Liver (tissue), 9 donors: ENCODE measurements around the gene MAN2A2. TPM values are rescaled to one million over a fixed set of nuclear protein-coding genes. Genes with fewer than 3 reads are reported as not detected.

ENCODE experiments used
- DNase-seq: peaks from one replicate; pipeline ENCODE4 v3.0.0-alpha.2; 2017; ENCODE audit warnings: low spot score
- H3K27ac ChIP-seq, 2 donors: one replicate each; pipeline ENCODE4 v1.7.0; 2013; ENCODE audit warnings: inconsistent platforms in 2 of 2, low read length in 2 of 2, control low read depth in 1 of 2, low read depth in 1 of 2, mild to moderate bottlenecking in 1 of 2
- H3K27me3 ChIP-seq, 4 donors: one replicate each; pipeline versions ENCODE4 v1.6.1 to v1.7.0; 2013; ENCODE audit warnings: low read length in 3 of 4, inconsistent platforms in 1 of 4, mild to moderate bottlenecking in 1 of 4, moderate library complexity in 1 of 4; ENCODE audit not compliant: control insufficient read depth in 4 of 4, insufficient read depth in 4 of 4
- H3K36me3 ChIP-seq, 4 donors: one replicate each; pipeline versions ENCODE4 v1.6.1 to v1.7.0; 2013; ENCODE audit warnings: low read length in 3 of 4, mild to moderate bottlenecking in 3 of 4, low read depth in 1 of 4, moderate library complexity in 1 of 4; ENCODE audit not compliant: control insufficient read depth in 4 of 4, insufficient read depth in 3 of 4
- H3K4me1 ChIP-seq, 4 donors: one replicate each; pipeline versions ENCODE4 v1.6.1 to v1.7.0; 2013; ENCODE audit warnings: low read length in 3 of 4, mild to moderate bottlenecking in 3 of 4, moderate library complexity in 1 of 4; ENCODE audit not compliant: control insufficient read depth in 4 of 4, insufficient read depth in 4 of 4
- H3K4me3 ChIP-seq, 3 donors: one replicate each; pipeline versions ENCODE4 v1.6.1 to v1.7.0; 2013; ENCODE audit warnings: low read length in 3 of 3, control low read depth in 1 of 3, low read depth in 1 of 3, mild to moderate bottlenecking in 1 of 3
- H3K9ac ChIP-seq, 2 donors: one replicate each; pipeline ENCODE4 v1.7.0; 2013; ENCODE audit warnings: low read length in 2 of 2, mild to moderate bottlenecking in 2 of 2, moderate library complexity in 2 of 2, control low read depth in 1 of 2, low read depth in 1 of 2
- H3K9me3 ChIP-seq, 4 donors: one replicate each; pipeline versions ENCODE4 v1.6.1 to v1.7.0; 2013; ENCODE audit warnings: low read length in 3 of 4; ENCODE audit not compliant: control insufficient read depth in 4 of 4
- ATF3 ChIP-seq: IDR thresholded peaks from 2 replicates; pipeline ENCODE4 v1.6.1; 2016; ENCODE audit warnings: antibody characterized with exemption
- CTCF ChIP-seq: fragments of 150-350 bp; IDR thresholded peaks from 2 replicates; pipeline ENCODE4 v1.5.1; 2017; ENCODE audit warnings: improper control_type of control experiment, low read depth, low read length; ENCODE audit not compliant: missing input control
- EGR1 ChIP-seq, 2 donors: IDR thresholded peaks; 2 replicates each; pipeline ENCODE4 v1.6.1; 2016 to 2018; ENCODE audit warnings: antibody characterized with exemption in 2 of 2, low read depth in 2 of 2
- GABPA ChIP-seq, 2 donors: IDR thresholded peaks in 1 of 2; conservative IDR thresholded peaks in 1 of 2; 2 replicates each; pipeline ENCODE4 v1.6.1; 2016; ENCODE audit warnings: antibody characterized with exemption in 2 of 2, mild to moderate bottlenecking in 1 of 2, moderate library complexity in 1 of 2
- NR2F2 ChIP-seq: IDR thresholded peaks from 2 replicates; pipeline ENCODE4 v1.6.1; 2016; ENCODE audit warnings: antibody characterized with exemption
- RXRA ChIP-seq, 2 donors: IDR thresholded peaks; 2 replicates each; pipeline ENCODE4 v1.6.1; 2017 to 2018; ENCODE audit warnings: antibody characterized with exemption in 2 of 2, mild to moderate bottlenecking in 1 of 2
- SP1 ChIP-seq: IDR thresholded peaks from 2 replicates; pipeline ENCODE4 v1.6.1; 2018; ENCODE audit warnings: antibody characterized with exemption, mild to moderate bottlenecking
- WGBS: extraction: QIAGEN DNeasy Blood & Tissue Kit; methylation state at CpG from one replicate; pipeline ENCODE4 v1.1.7; 2013; 5-methylcytosine and 5-hydroxymethylcytosine counted together
- polyA plus RNA-seq, 2 donors: library from polyadenylated mRNA; stranded (reverse) in 1 of 2; unstranded in 1 of 2; fragments of 200-250 nt in 1 of 2; fragments of >200 nt in 1 of 2; fragmentation: Nextera tagmentation in 1 of 2; extraction: Ambion mirVana in 1 of 2; gene quantifications; one replicate each; pipeline versions ENCODE4 v1.2.1 to v1.2.3, GENCODE V29; 2013 to 2015
- total RNA-seq, 2 donors: library from RNA; depleted of rRNA; stranded (reverse); fragments of >200 nt; gene quantifications; one replicate each; pipeline ENCODE4 v1.2.3, GENCODE V29; 2014
- TF ChIP-seq, protein P1 (sequence below): IDR thresholded peaks from 2 replicates; pipeline ENCODE4 v1.6.1; 2016; ENCODE audit warnings: antibody characterized with exemption, mild to moderate bottlenecking
- TF ChIP-seq, protein P2 (sequence below): IDR thresholded peaks from 2 replicates; pipeline ENCODE4 v1.6.1; 2016; ENCODE audit warnings: antibody characterized with exemption
- TF ChIP-seq, protein P3 (sequence below): IDR thresholded peaks from 2 replicates; pipeline ENCODE4 v1.6.1; 2016; ENCODE audit warnings: antibody characterized with exemption
- donor health status: healthy.
- donor health status: healthy.
- donor health status: healthy.
- donor health status: healthy.
- donor health status: healthy.

MAN2A2 gene
- total and polyA plus RNA-seq, 4 donors: 17.3 to 111 (median 50.9) TPM

GRCh38 chr15:90954712-90955623, 51.9 kb downstream of the MAN2A2 start, which contains the start of gene RCCD1:
Gene RCCD1, plus strand, starts transcription at chr15:90954884. Its CDS starts 1,851 bp downstream, at chr15:90956735.
- peak within 1 kb of the TSS; percentile 94 to 96 for H3K9ac ChIP-seq
- DNase-seq: peak; percentile 93
- no peaks in the 10 kb centered on the region for H3K9me3 ChIP-seq
- 2% methylated on average over 69 of the region's 69 CpGs for WGBS
- H3K27ac ChIP-seq: peak within 1 kb of the TSS; percentile 94 to 96
- H3K36me3 ChIP-seq: peaks cover 2 to 35% (median 13%) of the 10 kb centered on the region in 4 donors
- no peaks in the 10 kb centered on the region for H3K27me3 ChIP-seq
- TF ChIP-seq RXRA (IDR thresholded peaks at IDR 0.05) (peak in 1 of 2 donors; percentile 24), NR2F2 (no peak), EGR1 (IDR thresholded peaks at IDR 0.05; ENCODE audit: low read depth in 2 of 2) (no peak), GABPA (IDR thresholded peaks at IDR 0.05 in 1 of 2, conservative IDR thresholded peaks at IDR 0.05 in 1 of 2) (peak in 1 of 2 donors; percentile 18), CTCF (no peak), SP1 (peak; percentile 48), ATF3 (no peak)
- TF ChIP-seq, protein P1, sequence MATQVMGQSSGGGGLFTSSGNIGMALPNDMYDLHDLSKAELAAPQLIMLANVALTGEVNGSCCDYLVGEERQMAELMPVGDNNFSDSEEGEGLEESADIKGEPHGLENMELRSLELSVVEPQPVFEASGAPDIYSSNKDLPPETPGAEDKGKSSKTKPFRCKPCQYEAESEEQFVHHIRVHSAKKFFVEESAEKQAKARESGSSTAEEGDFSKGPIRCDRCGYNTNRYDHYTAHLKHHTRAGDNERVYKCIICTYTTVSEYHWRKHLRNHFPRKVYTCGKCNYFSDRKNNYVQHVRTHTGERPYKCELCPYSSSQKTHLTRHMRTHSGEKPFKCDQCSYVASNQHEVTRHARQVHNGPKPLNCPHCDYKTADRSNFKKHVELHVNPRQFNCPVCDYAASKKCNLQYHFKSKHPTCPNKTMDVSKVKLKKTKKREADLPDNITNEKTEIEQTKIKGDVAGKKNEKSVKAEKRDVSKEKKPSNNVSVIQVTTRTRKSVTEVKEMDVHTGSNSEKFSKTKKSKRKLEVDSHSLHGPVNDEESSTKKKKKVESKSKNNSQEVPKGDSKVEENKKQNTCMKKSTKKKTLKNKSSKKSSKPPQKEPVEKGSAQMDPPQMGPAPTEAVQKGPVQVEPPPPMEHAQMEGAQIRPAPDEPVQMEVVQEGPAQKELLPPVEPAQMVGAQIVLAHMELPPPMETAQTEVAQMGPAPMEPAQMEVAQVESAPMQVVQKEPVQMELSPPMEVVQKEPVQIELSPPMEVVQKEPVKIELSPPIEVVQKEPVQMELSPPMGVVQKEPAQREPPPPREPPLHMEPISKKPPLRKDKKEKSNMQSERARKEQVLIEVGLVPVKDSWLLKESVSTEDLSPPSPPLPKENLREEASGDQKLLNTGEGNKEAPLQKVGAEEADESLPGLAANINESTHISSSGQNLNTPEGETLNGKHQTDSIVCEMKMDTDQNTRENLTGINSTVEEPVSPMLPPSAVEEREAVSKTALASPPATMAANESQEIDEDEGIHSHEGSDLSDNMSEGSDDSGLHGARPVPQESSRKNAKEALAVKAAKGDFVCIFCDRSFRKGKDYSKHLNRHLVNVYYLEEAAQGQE: no peak
- TF ChIP-seq, protein P2, sequence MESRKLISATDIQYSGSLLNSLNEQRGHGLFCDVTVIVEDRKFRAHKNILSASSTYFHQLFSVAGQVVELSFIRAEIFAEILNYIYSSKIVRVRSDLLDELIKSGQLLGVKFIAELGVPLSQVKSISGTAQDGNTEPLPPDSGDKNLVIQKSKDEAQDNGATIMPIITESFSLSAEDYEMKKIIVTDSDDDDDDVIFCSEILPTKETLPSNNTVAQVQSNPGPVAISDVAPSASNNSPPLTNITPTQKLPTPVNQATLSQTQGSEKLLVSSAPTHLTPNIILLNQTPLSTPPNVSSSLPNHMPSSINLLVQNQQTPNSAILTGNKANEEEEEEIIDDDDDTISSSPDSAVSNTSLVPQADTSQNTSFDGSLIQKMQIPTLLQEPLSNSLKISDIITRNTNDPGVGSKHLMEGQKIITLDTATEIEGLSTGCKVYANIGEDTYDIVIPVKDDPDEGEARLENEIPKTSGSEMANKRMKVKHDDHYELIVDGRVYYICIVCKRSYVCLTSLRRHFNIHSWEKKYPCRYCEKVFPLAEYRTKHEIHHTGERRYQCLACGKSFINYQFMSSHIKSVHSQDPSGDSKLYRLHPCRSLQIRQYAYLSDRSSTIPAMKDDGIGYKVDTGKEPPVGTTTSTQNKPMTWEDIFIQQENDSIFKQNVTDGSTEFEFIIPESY: no peak
- TF ChIP-seq, protein P3, sequence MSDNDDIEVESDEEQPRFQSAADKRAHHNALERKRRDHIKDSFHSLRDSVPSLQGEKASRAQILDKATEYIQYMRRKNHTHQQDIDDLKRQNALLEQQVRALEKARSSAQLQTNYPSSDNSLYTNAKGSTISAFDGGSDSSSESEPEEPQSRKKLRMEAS: no peak
- H3K4me1 ChIP-seq: peaks cover 7 to 22% (median 16%) of the 10 kb centered on the region in 4 donors
- peak within 1 kb of the TSS; percentile 88 to 97 (median 94) for H3K4me3 ChIP-seq
